GM12892 (cell line): ENCODE results near the gene LAMA2.

Experiments used
- POLR2A ChIP-seq: IDR thresholded peaks from 2 replicates; pipeline ENCODE4 v1.6.1; 2011; ENCODE audit warnings: low read depth, low read length, control low read depth
- POLR2AphosphoS5 ChIP-seq: IDR thresholded peaks from 2 replicates; pipeline ENCODE4 v1.6.1; 2011; ENCODE audit warnings: low read depth, low read length, control low read depth

- no peak for TF ChIP-seq POLR2A
- TF ChIP-seq POLR2AphosphoS5 = no peak
Observed at GRCh38 chr6:129026601-129027000, 143.7 kb downstream of the LAMA2 start.
